GM19463 (cell line): ENCODE results near the gene THAP8.
"Not testable (repeated sequence)": the region's sequence is repeated elsewhere in the genome, so short reads cannot be mapped to it uniquely, and the experiment has no call there.

Experiments used
- ATAC-seq: cut with Tn5 transposase; IDR thresholded peaks from one replicate; pipeline ENCODE4 v1.9.1; 2021; ENCODE audit warnings: mild to moderate bottlenecking, moderate library complexity; ENCODE audit not compliant: unreplicated experiment

The THAP8 gene

DNA sequence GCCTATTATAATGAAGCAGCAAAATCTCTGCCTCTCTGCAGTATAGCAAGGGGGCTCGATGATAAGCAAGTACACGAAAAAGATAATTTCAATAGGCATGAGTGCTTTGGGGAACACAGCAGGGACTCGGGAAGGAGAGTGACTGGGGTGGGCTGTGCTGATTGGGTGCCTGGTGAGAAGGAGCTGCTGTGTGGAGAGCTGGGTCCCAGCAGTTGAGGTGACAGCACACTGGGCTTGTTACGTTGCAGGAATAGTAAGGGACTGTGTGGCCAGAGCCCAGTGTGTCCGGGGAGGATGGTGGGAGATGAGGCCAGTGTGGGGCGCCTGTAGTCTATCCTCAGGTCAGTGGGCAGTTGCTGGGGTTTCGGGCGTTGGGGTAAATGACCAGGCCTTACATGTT, 18.0 kb upstream of the THAP8 start:
- ATAC-seq, result no peak

DNA sequence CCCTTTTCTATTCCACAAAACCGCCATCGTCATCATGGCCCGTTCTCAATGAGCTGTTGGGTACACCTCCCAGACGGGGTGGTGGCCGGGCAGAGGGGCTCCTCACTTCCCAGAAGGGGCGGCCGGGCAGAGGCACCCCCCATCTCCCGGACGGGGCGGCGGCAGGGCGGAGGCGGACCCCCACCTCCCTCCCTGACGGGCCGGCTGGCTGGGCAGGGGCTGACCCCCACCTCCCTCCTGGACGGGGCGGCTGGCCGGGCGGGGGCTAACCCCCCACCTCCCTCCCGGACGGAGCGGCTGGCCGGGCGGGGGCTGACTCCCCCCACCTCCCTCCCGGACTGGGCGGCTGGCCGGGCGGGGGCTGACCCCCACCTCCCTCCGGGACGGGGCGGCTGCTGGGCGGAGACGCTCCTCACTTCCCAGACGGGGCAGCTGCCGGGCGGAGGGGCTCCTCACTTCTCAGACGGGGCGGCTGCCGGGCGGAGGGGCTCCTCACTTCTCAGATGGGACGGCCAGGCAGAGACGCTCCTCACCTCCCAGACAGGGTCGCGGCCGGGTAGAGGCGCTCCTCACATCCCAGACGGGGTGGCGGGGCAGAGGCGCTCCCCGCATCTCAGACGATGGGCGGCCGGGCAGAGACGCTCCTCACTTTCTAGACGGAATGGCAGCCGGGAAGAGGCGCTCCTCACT, 14.9 kb upstream of the THAP8 start:
- not testable (repeated sequence) for ATAC-seq

DNA sequence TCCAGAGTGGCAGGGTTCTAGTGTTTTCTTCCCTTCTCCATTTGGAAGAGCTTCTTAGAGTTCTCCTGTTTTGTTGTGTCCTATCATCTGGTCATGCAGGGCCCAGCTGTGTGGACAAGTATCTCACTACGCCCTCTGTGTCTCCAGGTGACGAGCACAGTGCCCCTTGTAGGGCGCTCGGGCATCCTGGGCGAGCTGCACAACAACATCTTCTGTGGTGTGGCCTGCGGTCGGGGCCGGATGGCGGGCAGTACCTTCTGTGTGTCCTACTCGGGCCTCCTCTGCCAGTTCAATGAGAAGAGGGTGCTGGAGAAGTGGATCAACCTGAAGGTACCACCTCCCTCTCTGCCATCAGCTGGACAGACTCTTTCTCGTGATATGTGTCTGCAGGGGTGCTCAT, 13.6 kb upstream of the THAP8 start:
- ATAC-seq, result no peak

DNA sequence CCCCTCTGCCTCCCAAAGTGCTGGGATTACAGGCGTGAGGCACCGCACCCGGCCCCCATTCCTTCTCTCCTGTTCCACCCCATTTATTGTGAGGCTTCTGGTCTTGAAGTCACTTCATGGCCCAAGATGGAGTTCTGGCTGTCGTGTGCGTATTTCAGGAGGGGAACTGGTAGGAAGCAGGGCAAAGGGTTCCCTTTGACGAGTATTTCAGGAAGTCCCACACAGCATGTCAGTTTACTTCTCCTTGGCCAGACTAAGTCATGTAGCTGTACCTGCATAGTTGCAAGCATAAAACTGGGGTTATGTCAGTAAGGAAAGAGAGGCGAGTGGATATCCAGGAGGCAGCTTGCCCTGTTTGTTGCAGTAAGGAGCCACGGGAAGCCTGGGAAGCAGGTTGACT, 10.7 kb upstream of the THAP8 start:
- ATAC-seq, result no peak

DNA sequence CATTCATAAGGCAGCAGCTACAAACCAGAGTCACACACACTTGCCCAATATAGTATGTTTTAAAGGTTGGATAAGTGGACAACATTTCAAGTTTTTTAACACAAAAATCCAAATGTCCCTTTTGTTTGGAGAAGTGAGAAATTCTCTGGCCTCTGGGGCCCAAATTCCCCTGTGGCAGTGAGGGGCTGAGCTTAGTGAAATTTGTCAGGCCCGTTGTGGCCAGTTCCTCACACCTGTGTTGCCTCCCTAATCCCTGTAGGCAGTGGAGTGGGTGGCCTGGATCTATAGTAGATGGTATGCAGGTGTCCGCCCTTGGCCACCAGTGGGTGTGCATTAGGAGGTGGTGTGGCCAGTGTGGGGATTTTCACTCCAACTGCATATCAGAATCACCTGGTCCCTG, 7.3 kb upstream of the THAP8 start:
- no peak for ATAC-seq

DNA sequence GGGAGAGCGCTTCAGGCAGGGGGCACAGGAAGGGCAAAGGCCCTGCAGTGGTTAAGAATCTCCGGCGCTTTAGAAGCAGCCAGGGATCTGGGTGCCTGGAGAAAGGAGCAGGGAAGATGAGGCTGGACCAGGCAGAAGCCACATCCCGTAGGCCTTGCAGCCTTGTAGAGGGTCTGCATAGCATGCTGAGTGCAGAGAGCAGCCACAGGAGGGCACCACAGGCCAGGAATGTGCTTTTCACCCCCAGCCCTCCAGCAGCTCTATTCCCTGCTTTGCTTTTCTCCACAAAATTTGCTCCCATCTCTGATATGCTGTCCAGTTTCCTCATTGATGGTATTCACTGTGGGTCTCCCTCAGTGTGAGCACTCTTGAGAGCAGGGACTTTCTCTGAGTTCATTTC, 6.3 kb upstream of the THAP8 start:
- ATAC-seq, result no peak

DNA sequence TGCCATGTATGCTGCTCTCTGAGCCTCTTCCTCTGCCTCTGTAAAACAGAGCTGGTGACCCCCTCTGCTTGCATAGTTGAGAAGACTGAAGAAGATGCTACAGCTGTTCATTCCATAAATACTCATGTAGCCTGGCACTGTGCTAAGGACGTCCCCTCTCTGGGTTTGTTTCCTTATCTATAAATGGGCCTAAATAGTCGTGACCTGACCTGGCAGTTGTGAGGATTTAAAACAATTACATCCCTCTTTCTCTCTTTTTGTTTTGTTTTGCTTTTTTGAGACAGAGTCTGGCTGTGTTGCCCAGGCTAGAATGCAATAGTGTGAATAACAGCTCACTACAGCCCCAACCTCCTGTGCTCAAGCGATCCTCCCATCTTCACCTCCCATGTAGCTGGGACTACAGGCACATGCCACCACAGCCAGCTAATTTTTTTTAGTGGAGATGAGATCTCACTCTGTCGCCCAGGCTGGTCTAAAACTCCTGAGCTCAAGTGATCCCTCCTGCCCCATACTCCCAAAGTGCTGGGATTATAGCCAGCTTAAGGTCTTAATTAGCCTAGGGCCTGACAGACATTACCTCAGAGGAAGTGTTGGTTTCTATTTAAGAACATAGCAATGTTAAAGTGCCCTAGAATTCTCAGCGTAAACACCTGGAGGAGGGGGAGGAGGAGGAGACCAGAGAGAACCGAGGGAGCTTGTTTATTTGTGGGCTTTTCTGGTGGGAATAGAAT, 5.3 kb upstream of the THAP8 start:
- ATAC-seq, result no peak

DNA sequence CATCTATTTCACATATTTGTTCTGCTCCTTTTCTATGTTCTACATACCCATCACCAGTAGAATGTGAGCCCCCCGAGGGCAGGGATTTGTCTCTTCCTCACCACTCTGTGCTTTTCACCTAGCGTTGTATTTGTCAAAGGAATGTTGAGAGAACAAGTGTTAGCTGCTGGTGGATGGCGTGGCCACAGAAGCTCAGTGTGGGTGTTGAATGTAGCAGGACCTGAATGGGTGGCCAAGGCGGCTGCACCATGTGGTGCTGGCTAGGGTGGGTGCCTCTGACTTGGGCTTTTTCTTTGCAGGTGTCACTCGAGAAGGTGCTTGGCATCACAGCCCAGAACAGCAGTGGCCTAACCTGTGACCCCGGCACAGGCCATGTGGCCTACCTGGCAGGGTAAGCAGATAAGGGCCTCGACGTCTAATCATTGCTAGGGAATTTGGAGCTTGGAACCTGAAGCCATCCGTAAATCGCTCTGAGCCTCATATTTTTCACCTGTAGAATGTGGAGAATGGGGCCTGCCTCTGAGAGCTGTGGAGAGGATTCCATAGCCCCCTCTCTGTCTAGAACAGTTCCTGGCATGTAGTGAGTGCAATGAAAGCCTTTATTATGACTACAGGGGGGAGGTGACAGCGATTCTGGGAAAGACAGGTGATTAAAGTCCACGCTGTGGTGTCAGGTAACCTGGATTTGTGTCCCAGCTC, 4.5 kb upstream of the THAP8 start:
- no peak for ATAC-seq

DNA sequence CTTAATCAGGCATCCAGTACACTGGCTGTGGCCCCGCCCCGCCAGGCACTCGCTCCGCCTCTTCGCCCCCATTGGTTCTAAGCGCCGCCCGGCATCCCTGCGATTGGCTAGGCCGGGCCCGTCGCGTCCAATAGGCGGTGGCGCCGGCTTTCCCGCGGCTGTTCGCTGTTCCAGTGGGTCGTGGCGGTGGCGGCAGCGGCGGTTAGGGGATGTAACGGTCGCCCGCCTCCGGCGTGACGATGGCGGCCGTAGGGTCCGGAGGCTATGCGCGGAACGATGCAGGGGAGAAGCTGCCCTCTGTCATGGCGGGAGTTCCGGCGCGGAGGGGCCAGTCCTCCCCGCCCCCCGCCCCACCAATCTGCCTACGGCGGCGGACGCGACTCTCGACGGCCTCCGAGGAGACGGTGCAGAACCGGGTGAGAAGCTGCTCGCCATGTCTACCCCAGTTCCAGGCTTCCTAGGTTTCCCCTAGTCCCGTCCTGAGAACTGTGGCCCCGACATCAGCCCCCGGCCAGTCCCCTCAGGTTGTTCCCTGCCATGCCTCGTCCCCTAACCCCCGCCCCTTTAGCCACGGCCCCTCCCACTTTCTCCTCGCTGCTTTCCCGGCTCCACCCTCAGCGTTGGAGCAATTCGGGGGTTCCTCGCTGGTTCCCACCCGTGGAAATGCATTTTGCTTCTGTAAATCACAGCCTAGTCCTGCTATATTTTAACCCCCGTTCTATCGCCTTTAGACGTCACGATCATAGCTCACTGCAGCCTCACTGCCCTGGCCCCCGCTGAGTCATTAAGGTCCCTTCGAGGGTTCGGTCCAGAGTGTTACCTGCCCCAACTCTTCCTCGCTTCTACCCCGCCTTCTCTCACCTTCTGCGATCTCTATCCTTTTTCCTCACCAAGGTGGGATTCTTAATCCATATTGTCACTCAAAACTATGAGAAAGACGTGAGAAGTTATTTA, 925 bp upstream of the THAP8 start, which contains the start of gene WDR62:
TSS of gene WDR62 (plus strand) at position 165 of the 954 bp plus-strand sequence. CDS start at position 240, 75 bp downstream.
- peak; percentile 64 for ATAC-seq

DNA sequence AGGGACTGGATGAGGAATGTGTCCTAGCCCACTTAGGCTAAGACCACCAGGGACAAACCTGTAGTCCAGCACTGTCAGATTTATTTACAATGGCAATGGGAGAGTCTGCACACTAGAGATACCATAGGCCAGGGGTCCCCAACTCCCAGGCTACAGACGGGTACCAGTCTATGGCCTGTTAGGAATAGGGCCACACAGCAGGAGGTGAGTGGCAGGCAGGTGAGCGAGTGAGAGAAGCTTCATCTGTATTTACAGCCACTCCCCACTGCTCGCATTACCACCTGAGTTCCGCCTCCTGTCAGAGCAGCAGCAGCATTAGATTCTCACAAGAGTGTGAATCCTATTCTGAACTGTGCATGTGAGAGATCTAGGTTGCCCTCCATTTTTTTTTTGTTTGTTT, 2.4 kb downstream of the THAP8 start:
- no peak for ATAC-seq

DNA sequence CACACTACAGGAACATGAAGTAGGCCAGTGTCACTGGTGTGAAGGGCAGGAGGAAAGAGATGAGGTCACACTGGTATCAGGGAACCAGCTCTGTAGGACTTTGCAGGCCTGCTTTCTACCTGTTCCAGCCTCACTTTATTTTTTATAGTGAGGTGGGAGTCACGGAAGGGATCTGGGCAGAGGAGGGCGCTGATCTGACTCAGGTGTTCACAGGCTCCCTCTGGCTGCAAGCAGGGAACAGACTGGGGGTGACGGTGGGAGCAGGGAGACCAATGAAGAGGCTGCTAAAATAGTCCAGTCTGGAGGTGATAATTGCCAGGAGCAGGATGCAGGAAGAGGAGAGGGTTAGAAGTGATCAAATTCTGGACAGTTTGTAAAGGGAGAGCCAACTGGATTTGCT, 2.8 kb downstream of the THAP8 start:
- no peak for ATAC-seq

DNA sequence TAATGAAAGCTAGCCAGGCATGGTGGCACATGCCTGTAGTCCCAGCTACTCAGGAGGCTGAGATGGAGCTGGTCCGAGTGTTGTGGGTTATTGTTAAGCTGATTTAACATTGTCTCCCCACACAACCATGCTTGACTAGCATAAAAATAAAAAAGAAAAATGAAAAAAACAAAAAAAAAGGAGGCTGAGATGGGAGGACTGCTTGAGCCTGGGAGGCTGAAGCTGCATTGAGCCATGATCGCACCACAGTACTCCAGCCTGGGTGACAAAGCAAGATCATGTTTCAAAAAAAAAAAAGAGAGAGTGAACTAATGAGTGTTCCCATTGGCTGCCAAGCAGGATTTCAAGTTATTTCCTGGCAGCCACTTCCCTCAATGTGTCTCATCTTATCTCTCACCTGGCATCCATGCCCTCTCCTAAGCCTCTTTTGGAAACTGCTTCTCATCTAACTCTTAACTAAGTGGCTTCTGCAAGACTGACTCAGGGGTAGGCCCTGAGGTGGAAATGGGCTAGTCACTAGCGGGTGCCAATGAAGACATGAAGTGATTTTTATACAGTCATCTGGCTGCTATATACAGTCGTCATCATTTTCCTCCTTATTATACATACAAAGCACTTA, 4.9 kb downstream of the THAP8 start:
- ATAC-seq, result no peak

DNA sequence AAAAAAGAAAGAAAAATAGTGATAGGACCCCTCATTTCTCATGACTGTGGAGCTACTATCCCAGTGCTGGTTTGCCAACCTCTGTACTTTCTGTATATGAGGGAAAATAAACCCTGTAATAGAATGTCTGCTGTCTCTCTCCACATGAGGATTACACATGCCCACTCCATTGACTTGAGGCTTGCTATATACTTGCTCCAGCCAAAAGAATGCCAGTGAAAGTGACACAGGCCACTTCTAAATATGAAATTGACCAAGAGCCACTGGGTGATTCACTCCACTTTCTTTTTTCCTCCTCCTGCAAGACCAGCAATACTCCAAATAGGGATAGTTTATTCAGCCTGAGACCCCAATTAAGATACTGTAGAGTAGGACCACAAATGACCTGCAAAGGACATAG, 6.2 kb downstream of the THAP8 start:
- ATAC-seq, result no peak

DNA sequence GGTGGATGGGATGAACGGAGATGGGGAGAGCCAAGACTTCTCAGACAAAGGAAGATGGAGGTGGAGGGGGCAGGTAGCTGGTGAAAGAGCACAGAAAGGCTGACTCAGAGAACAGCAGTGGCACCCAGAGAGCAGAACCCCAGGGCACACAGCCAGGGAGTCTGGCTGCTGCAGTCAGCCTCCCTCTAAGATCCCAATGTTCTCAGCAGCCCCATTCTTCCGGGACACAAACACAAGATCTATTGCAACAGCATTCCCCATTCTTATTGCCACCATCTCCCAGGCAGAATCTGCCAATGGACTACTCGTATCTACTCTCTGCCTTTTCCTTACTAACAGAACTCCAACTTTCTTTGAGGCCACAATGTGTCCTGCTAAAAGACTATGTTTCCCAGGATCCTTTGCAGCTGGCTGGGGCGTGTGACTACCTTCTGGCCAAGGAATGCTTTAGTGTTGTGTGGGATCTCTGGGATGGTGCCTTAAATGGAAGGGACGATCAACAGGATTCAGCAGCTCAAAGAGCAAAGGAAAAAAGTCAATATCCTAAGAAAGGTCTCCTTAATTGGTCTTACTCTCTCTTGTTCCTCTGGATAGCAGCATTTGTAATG, 7.5 kb downstream of the THAP8 start:
- ATAC-seq, result no peak

DNA sequence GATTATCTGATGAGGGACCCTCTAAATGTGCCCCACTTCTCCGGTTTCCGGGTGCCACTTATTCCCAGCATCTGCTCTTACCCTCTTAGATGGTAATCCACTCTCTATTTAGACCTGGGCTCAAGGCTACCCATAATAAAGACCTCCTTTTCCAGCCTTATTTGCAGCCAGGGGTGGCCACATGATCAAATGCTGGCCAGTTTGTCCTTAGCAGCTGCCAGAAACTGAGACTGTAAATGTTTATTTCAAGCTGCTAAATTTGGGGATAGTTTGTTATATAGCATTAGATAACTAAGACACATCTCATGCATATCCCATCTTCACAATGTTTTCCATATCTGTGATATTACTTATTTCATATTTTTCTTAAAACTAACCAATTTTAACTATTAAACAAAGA, 10.1 kb downstream of the THAP8 start:
- no peak for ATAC-seq

DNA sequence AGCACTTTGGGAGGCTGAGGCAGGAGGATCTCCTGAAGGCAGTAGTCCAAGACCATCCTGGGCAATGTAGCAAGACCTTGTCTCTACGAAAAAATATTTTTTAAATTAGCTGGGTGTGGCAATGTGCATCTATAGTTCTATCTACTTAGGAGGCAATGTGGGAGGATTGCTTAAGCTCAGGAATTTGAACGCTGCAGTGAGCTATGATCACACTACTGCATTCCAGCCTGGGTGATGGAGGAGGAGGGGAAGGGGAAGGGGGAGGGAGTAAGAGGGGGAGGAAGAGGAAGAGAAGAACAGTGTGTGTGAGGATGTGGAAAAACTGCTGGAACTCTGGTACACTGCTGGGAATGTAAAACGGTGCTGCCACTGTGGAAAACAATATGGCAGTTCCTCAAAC, 12.3 kb downstream of the THAP8 start:
- ATAC-seq, result no peak

DNA sequence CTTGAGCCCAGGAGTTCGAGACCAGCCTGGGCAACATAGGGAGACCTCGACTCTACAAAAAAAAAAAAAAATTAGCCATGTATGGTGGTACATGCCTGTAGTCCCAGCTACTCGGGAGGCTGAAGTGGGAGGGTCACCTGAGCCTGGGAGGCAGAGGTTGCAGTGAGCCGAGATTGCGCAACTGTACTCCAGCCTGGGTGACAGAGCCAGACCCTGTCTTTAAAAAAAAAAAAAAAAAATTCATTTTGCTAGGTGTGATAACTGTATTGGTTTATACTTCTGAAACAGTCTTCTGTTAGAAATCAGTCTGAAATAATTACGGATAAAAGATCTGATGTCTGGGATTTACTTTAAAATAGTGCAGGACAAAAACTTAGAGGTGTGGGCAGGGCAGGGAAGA, 13.0 kb downstream of the THAP8 start:
- ATAC-seq, result not testable (repeated sequence)

DNA sequence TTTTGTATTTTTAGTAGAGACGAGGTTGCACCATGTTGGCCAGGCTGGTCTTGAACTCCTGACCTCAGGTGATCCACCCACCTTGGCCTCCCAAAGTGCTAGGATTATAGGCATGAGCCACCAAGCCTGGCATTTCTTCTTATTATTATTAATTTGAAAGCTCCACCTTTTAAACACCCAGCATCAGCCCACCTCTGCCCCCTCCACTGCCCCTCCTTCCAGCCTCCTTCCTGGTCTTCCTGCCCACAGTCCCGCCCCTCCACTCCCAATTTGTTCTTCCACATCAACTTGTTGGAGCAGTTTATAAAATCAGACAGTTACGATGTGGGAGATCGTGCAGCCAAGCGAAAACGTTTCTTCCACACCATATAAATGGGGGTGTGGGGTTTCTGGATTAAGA, 13.6 kb downstream of the THAP8 start:
- no peak for ATAC-seq

DNA sequence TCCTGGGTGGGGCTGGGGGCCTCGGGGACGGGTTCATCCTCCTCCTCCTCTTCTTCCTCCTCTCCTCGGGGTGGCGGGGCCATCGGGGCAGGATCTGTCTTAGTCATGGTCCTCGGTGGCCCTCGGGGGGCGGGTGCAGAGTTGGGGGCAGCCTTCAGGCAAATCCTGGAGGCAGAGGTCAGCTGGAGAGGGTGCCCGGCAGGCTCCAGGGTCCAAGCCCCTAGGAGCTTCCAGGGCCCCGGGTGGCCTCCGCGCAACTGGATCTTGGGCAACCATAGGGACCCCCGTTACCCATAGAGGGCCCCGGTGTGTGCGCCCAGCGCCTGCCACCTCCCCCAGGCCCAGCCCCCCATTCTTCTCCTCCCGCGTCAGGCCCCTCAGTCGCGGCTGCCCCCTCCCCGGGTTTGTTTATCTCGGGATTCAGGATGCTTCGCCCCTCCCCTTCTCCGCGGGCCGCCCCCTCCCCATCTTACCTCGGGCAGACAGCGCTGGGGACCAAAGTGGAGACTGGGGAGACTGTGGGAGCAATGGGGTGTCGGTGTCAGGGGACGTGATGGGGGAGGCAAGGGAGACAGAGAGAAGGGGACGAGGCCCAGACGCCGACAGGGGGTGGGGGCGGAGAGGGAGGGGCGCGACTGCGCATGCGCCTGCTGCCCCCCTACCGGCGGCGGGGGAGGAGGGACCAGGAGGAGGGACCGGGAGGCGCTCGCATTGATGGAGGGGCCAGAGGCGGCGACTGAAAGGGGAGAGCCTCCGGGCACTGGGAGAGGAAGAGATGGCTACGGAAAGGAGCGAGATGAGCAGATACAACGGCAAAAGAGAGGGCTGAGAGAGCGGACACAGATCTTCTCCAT, 21.6 kb downstream of the THAP8 start, which contains the start of gene CLIP3:
TSS of gene CLIP3 (minus strand) at position 623 of the 854 bp plus-strand sequence. CDS start at position 107, 516 bp downstream.
- no peak for ATAC-seq
